SK-N-SH treated with all-trans-retinoic acid at 6 μM for 48 hours (cell line): ENCODE data around the gene GSE1.

Experiments used
- ATAC-seq: fragments of 200-7000 bp; cut with Tn5 transposase; 3 replicates; pipeline ENCODE4 v1.9.1; 2020; ENCODE audit warnings: mild to moderate bottlenecking, moderate library complexity
- ARNTL ChIP-seq: fragments of 450-650 bp; formaldehyde crosslinking; IDR thresholded peaks from 2 replicates; pipeline ENCODE4 v1.5.0; 2020; ENCODE audit warnings: low read depth, mild to moderate bottlenecking, moderate library complexity, borderline replicate concordance
- BACH2 ChIP-seq: fragments of 250-450 bp; sonication (Bioruptor Pico); IDR thresholded peaks from 2 replicates; pipeline ENCODE4 v1.9.0; 2021; ENCODE audit warnings: mild to moderate bottlenecking, borderline replicate concordance
- CREB5 ChIP-seq: fragments of 250-450 bp; sonication (Bioruptor Pico); IDR thresholded peaks from 2 replicates; pipeline ENCODE4 v1.5.1; 2020; ENCODE audit warnings: low read depth, mild to moderate bottlenecking, moderate library complexity
- CSDC2 ChIP-seq: fragments of 250-450 bp; sonication (Bioruptor Pico); IDR thresholded peaks from 2 replicates; pipeline ENCODE4 v1.5.0; 2020; ENCODE audit warnings: mild to moderate bottlenecking, moderate library complexity
- ESRRG ChIP-seq: fragments of 250-450 bp; sonication (Bioruptor Pico); IDR thresholded peaks from 2 replicates; pipeline ENCODE4 v1.6.1; 2021; ENCODE audit warnings: mild to moderate bottlenecking
- GLIS3 ChIP-seq: fragments of 250-450 bp; sonication (Bioruptor Pico); IDR thresholded peaks from 2 replicates; pipeline ENCODE4 v1.5.0; 2020; ENCODE audit warnings: mild to moderate bottlenecking, moderate library complexity
- ISL1 ChIP-seq: fragments of 250-450 bp; sonication (Bioruptor Pico); IDR thresholded peaks from 2 replicates; pipeline ENCODE4 v2.1.2; 2022; ENCODE audit warnings: mild to moderate bottlenecking, moderate library complexity
- OSR1 ChIP-seq: fragments of 250-450 bp; sonication (Bioruptor Pico); IDR thresholded peaks from 2 replicates; pipeline ENCODE4 v1.8.0; 2022; ENCODE audit warnings: moderate library complexity, mild to moderate bottlenecking, inconsistent platforms
- PATZ1 ChIP-seq: fragments of 250-450 bp; sonication (Bioruptor Pico); IDR thresholded peaks from 2 replicates; pipeline ENCODE4 v1.8.0; 2020; ENCODE audit warnings: mild to moderate bottlenecking, moderate library complexity, borderline replicate concordance
- PPARA ChIP-seq: fragments of 250-450 bp; sonication (Bioruptor Pico); IDR thresholded peaks from 2 replicates; pipeline ENCODE4 v1.5.0; 2020; ENCODE audit warnings: mild to moderate bottlenecking, borderline replicate concordance
- RARB ChIP-seq: fragments of 250-450 bp; sonication (Bioruptor Pico); IDR thresholded peaks from 2 replicates; pipeline ENCODE4 v1.8.0; 2021; ENCODE audit warnings: mild to moderate bottlenecking, moderate library complexity
- SNAI2 ChIP-seq: fragments of 250-450 bp; sonication (Bioruptor Pico); IDR thresholded peaks from 2 replicates; pipeline ENCODE4 v1.5.0; 2020; ENCODE audit warnings: mild to moderate bottlenecking, moderate library complexity
- TCF4 ChIP-seq: fragments of 250-450 bp; sonication (Bioruptor Pico); IDR thresholded peaks from 2 replicates; pipeline ENCODE4 v1.8.0; 2021; ENCODE audit warnings: mild to moderate bottlenecking, moderate library complexity, borderline replicate concordance
- TOX ChIP-seq: fragments of 250-450 bp; sonication (Bioruptor Pico); IDR thresholded peaks from 2 replicates; pipeline ENCODE4 v1.8.0; 2021; ENCODE audit warnings: mild to moderate bottlenecking, moderate library complexity, borderline replicate concordance
- ZC3H10 ChIP-seq: fragments of 250-450 bp; sonication (Bioruptor Pico); IDR thresholded peaks from 2 replicates; pipeline ENCODE4 v1.5.1; 2021; ENCODE audit warnings: mild to moderate bottlenecking, moderate library complexity
- ZFP3 ChIP-seq: fragments of 250-450 bp; sonication (Bioruptor Pico); IDR thresholded peaks from 2 replicates; pipeline ENCODE4 v1.5.0; 2020; ENCODE audit warnings: mild to moderate bottlenecking, moderate library complexity
- ZFP30 ChIP-seq: fragments of 450-650 bp; formaldehyde crosslinking; IDR thresholded peaks from 2 replicates; pipeline ENCODE4 v1.5.0; 2022; ENCODE audit warnings: mild to moderate bottlenecking, moderate library complexity
- ZNF565 ChIP-seq: fragments of 450-650 bp; formaldehyde crosslinking; conservative IDR thresholded peaks from 2 replicates; pipeline ENCODE4 v1.5.0; 2020; ENCODE audit warnings: low read depth, mild to moderate bottlenecking, moderate library complexity
- ZNF70 ChIP-seq: fragments of 450-650 bp; formaldehyde crosslinking; IDR thresholded peaks from 2 replicates; pipeline ENCODE4 v1.5.0; 2020; ENCODE audit warnings: mild to moderate bottlenecking, moderate library complexity
- ZNF8 ChIP-seq: fragments of 450-650 bp; formaldehyde crosslinking; IDR thresholded peaks from 2 replicates; pipeline ENCODE4 v1.5.0; 2020; ENCODE audit warnings: mild to moderate bottlenecking, moderate library complexity
- TF ChIP-seq, protein P1 (sequence below): fragments of 250-450 bp; sonication (Bioruptor Pico); IDR thresholded peaks from 2 replicates; pipeline ENCODE4 v1.5.1; 2021; ENCODE audit warnings: mild to moderate bottlenecking, moderate library complexity
- TF ChIP-seq, protein P2 (sequence below): fragments of 250-450 bp; sonication (Bioruptor Pico); IDR thresholded peaks from 2 replicates; pipeline ENCODE4 v1.5.0; 2020; ENCODE audit warnings: mild to moderate bottlenecking, moderate library complexity
- TF ChIP-seq, protein P3 (sequence below): fragments of 250-450 bp; sonication (Bioruptor Pico); IDR thresholded peaks from 2 replicates; pipeline ENCODE4 v1.8.0; 2021; ENCODE audit warnings: low read depth, mild to moderate bottlenecking, moderate library complexity, borderline replicate concordance

Gene GSE1

GRCh38 chr16:85716680-85717038, 103.5 kb downstream of the GSE1 start:
- no peak; the same call in 2 of the 3 replicates for ATAC-seq
- no peak for TF ChIP-seq CREB5 (CRISPR knock-in tag)
- TF ChIP-seq, all 23 proteins: peak for 0

- TF ChIP-seq ZNF8 (CRISPR knock-in tag), result no peak
- no peak for TF ChIP-seq GLIS3 (CRISPR knock-in tag)
- TF ChIP-seq CREB5 (CRISPR knock-in tag), result no peak
- TF ChIP-seq TCF4 (CRISPR knock-in tag), result no peak
- no peak for TF ChIP-seq ZFP30 (CRISPR knock-in tag)
- TF ChIP-seq ZFP3 (CRISPR knock-in tag), result no peak
- no peak for TF ChIP-seq ESRRG (CRISPR knock-in tag)
- no peak for TF ChIP-seq ZNF565 (CRISPR knock-in tag)
- TF ChIP-seq, protein P1, sequence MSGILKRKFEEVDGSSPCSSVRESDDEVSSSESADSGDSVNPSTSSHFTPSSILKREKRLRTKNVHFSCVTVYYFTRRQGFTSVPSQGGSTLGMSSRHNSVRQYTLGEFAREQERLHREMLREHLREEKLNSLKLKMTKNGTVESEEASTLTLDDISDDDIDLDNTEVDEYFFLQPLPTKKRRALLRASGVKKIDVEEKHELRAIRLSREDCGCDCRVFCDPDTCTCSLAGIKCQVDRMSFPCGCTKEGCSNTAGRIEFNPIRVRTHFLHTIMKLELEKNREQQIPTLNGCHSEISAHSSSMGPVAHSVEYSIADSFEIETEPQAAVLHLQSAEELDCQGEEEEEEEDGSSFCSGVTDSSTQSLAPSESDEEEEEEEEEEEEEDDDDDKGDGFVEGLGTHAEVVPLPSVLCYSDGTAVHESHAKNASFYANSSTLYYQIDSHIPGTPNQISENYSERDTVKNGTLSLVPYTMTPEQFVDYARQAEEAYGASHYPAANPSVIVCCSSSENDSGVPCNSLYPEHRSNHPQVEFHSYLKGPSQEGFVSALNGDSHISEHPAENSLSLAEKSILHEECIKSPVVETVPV, result no peak
- TF ChIP-seq ZNF70, result no peak
- TF ChIP-seq, protein P2, sequence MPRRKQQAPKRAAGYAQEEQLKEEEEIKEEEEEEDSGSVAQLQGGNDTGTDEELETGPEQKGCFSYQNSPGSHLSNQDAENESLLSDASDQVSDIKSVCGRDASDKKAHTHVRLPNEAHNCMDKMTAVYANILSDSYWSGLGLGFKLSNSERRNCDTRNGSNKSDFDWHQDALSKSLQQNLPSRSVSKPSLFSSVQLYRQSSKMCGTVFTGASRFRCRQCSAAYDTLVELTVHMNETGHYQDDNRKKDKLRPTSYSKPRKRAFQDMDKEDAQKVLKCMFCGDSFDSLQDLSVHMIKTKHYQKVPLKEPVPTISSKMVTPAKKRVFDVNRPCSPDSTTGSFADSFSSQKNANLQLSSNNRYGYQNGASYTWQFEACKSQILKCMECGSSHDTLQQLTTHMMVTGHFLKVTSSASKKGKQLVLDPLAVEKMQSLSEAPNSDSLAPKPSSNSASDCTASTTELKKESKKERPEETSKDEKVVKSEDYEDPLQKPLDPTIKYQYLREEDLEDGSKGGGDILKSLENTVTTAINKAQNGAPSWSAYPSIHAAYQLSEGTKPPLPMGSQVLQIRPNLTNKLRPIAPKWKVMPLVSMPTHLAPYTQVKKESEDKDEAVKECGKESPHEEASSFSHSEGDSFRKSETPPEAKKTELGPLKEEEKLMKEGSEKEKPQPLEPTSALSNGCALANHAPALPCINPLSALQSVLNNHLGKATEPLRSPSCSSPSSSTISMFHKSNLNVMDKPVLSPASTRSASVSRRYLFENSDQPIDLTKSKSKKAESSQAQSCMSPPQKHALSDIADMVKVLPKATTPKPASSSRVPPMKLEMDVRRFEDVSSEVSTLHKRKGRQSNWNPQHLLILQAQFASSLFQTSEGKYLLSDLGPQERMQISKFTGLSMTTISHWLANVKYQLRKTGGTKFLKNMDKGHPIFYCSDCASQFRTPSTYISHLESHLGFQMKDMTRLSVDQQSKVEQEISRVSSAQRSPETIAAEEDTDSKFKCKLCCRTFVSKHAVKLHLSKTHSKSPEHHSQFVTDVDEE (CRISPR knock-in tag), result no peak
- TF ChIP-seq BACH2, result no peak
- no peak for TF ChIP-seq OSR1 (CRISPR knock-in tag)
- no peak for TF ChIP-seq TOX
- TF ChIP-seq, all 23 proteins: peak for 0
Observed at GRCh38 chr16:85717393-85718152, 104.5 kb downstream of the GSE1 start.

GRCh38 chr16:85718153-85718477, 105.0 kb downstream of the GSE1 start:
- TF ChIP-seq ISL1 (CRISPR knock-in tag) (no peak), TOX (no peak), ZNF70 (no peak), RARB (no peak), ZC3H10 (CRISPR knock-in tag) (no peak), TCF4 (CRISPR knock-in tag) (no peak), OSR1 (CRISPR knock-in tag) (no peak), ESRRG (CRISPR knock-in tag) (no peak), GLIS3 (CRISPR knock-in tag) (no peak), CREB5 (CRISPR knock-in tag) (no peak), PPARA (CRISPR knock-in tag) (no peak), ZFP3 (CRISPR knock-in tag) (no peak), ARNTL (CRISPR knock-in tag) (no peak), SNAI2 (CRISPR knock-in tag) (no peak), PATZ1 (CRISPR knock-in tag) (no peak), ZNF8 (CRISPR knock-in tag) (no peak), CSDC2 (no peak)
- TF ChIP-seq, protein P3, sequence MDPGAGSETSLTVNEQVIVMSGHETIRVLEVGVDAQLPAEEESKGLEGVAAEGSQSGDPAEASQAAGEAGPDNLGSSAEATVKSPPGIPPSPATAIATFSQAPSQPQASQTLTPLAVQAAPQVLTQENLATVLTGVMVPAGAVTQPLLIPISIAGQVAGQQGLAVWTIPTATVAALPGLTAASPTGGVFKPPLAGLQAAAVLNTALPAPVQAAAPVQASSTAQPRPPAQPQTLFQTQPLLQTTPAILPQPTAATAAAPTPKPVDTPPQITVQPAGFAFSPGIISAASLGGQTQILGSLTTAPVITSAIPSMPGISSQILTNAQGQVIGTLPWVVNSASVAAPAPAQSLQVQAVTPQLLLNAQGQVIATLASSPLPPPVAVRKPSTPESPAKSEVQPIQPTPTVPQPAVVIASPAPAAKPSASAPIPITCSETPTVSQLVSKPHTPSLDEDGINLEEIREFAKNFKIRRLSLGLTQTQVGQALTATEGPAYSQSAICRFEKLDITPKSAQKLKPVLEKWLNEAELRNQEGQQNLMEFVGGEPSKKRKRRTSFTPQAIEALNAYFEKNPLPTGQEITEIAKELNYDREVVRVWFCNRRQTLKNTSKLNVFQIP, result no peak
- TF ChIP-seq, all 23 proteins: peak for 0
- ATAC-seq, result no peak

More at GRCh38 chr16:85717393-85718152, 104.5 kb downstream of the GSE1 start:
- ATAC-seq, result peak; percentile 72
